Measurements from ENCODE around the gene ANXA6. TPM values are rescaled to one million over a fixed set of nuclear protein-coding genes. Genes with fewer than 3 reads are reported as not detected.

The ANXA6 gene
- total RNA-seq, 1 experiment from 2014 or later = 51.9 TPM

- Histone ChIP-seq H3K27me3 (replicated peaks; ENCODE audit: control insufficient read depth, insufficient read depth, low read length) (no peaks in the 10 kb centered on the region), H3K36me3 (ENCODE audit: control insufficient read depth, insufficient read depth, low read length) (no peaks in the 10 kb centered on the region), H3K4me3 (ENCODE audit: low read depth, low read length) (no peak overlapping the region), H3K9me3 (no peaks in the 10 kb centered on the region), H3K4me1 (no peaks in the 10 kb centered on the region)
- no peak for DNase-seq
- ChIA-PET POLR2A (no interaction called here), CTCF (interaction anchor here (1.4 kb wide), 1 partner anchor 17 kb away, joined by 5 read pairs; no protein-coding TSS in a partner anchor)
- no peak overlapping the region for H3K4me3 Mint-ChIP-seq (ENCODE audit: unreplicated experiment)
- no peak overlapping the region for H3K27ac Mint-ChIP-seq (ENCODE audit: unreplicated experiment)
- H3K36me3 Mint-ChIP-seq (ENCODE audit: insufficient read depth, unreplicated experiment) = peaks cover 5% of the 10 kb centered on the region
- H3K4me1 Mint-ChIP-seq (ENCODE audit: low read depth, unreplicated experiment) = no peaks in the 10 kb centered on the region
- no peaks in the 10 kb centered on the region for H3K9me3 Mint-ChIP-seq (ENCODE audit: unreplicated experiment)
- no peak for TF ChIP-seq CTCF (IDR thresholded peaks at IDR 0.05; ENCODE audit: insufficient read depth in 1 of 2, low read depth in 1 of 2, low read length in 1 of 2, severe bottlenecking in 1 of 2, unreplicated experiment in 1 of 2)
- no TSS peak for BruUV-seq (replicated peaks)
- no peaks in the 10 kb centered on the region for H3K27me3 Mint-ChIP-seq (ENCODE audit: insufficient read depth, unreplicated experiment)
- intact Hi-C loops (cut with micrococcal nuclease; ENCODE audit: unreplicated experiment) = no loop called here
These were observed 14.6 kb downstream of the ANXA6 start for GRCh38 chr5:151142933-151143332.

- BruUV-seq (replicated peaks) = no TSS peak
- Mint-ChIP-seq H3K9me3 (ENCODE audit: unreplicated experiment) (no peaks in the 10 kb centered on the region), H3K4me3 (ENCODE audit: unreplicated experiment) (no peak overlapping the region), H3K27me3 (ENCODE audit: insufficient read depth, unreplicated experiment) (no peaks in the 10 kb centered on the region), H3K36me3 (ENCODE audit: insufficient read depth, unreplicated experiment) (peaks cover 8% of the 10 kb centered on the region), H3K4me1 (ENCODE audit: low read depth, unreplicated experiment) (no peaks in the 10 kb centered on the region), H3K27ac (ENCODE audit: unreplicated experiment) (no peak overlapping the region)
- ChIA-PET CTCF (no interaction called here), POLR2A (no interaction called here)
- Histone ChIP-seq H3K36me3 (ENCODE audit: control insufficient read depth, insufficient read depth, low read length) (no peaks in the 10 kb centered on the region), H3K9me3 (no peaks in the 10 kb centered on the region), H3K4me1 (no peaks in the 10 kb centered on the region), H3K27me3 (replicated peaks; ENCODE audit: control insufficient read depth, insufficient read depth, low read length) (no peaks in the 10 kb centered on the region), H3K4me3 (ENCODE audit: low read depth, low read length) (no peak overlapping the region)
- DNase-seq = no peak
- no peak for TF ChIP-seq CTCF (IDR thresholded peaks at IDR 0.05; ENCODE audit: insufficient read depth in 1 of 2, low read depth in 1 of 2, low read length in 1 of 2, severe bottlenecking in 1 of 2, unreplicated experiment in 1 of 2)
- intact Hi-C loops (cut with micrococcal nuclease; ENCODE audit: unreplicated experiment) = no loop called here
These were observed 16.0 kb downstream of the ANXA6 start for GRCh38 chr5:151141535-151141934.

- Histone ChIP-seq H3K27me3 (replicated peaks; ENCODE audit: control insufficient read depth, insufficient read depth, low read length) (no peaks in the 10 kb centered on the region), H3K4me3 (ENCODE audit: low read depth, low read length) (no peak overlapping the region), H3K9me3 (no peaks in the 10 kb centered on the region), H3K4me1 (no peaks in the 10 kb centered on the region), H3K36me3 (ENCODE audit: control insufficient read depth, insufficient read depth, low read length) (no peaks in the 10 kb centered on the region)
- Mint-ChIP-seq H3K4me1 (ENCODE audit: low read depth, unreplicated experiment) (no peaks in the 10 kb centered on the region), H3K27me3 (ENCODE audit: insufficient read depth, unreplicated experiment) (no peaks in the 10 kb centered on the region), H3K4me3 (ENCODE audit: unreplicated experiment) (no peak overlapping the region), H3K9me3 (ENCODE audit: unreplicated experiment) (no peaks in the 10 kb centered on the region), H3K27ac (ENCODE audit: unreplicated experiment) (no peak overlapping the region), H3K36me3 (ENCODE audit: insufficient read depth, unreplicated experiment) (peaks cover 9% of the 10 kb centered on the region)
- DNase-seq = no peak
- ChIA-PET CTCF (no interaction called here), POLR2A (no interaction called here)
- BruUV-seq (replicated peaks) = no TSS peak
- intact Hi-C loops (cut with micrococcal nuclease; ENCODE audit: unreplicated experiment) = no loop called here
- TF ChIP-seq CTCF (IDR thresholded peaks at IDR 0.05; ENCODE audit: insufficient read depth in 1 of 2, low read depth in 1 of 2, low read length in 1 of 2, severe bottlenecking in 1 of 2, unreplicated experiment in 1 of 2) = no peak
These were observed 16.7 kb downstream of the ANXA6 start for GRCh38 chr5:151140686-151141459.
